Sigmoid colon (tissue), 7 donors: ENCODE measurements around the gene SULT2B1. TPM values are rescaled to one million over a fixed set of nuclear protein-coding genes. Genes with fewer than 3 reads are reported as not detected.
"Not testable (repeated sequence)": the region's sequence is repeated elsewhere in the genome, so short reads cannot be mapped to it uniquely, and the experiment has no call there.

Source experiments
- DNase-seq: peaks from one replicate; pipeline ENCODE4 v3.0.0-alpha.2; 2019
- H3K27ac ChIP-seq, 4 donors: fragments of 200-600 bp; sonication (generic); one replicate each; pipeline ENCODE4 v1.5.1; 2016 to 2019; ENCODE audit warnings: mild to moderate bottlenecking in 1 of 4
- H3K27me3 ChIP-seq, 3 donors: fragments of 200-600 bp; sonication (generic); one replicate each; pipeline ENCODE4 v1.5.1; 2019; ENCODE audit warnings: mild to moderate bottlenecking in 1 of 3
- H3K36me3 ChIP-seq, 4 donors: fragments of 200-600 bp; sonication (generic); one replicate each; pipeline ENCODE4 v1.5.1; 2016 to 2019
- H3K4me1 ChIP-seq, 4 donors: fragments of 200-600 bp; sonication (generic); one replicate each; pipeline ENCODE4 v1.5.1; 2017 to 2019
- H3K4me3 ChIP-seq, 4 donors: fragments of 200-600 bp; sonication (generic); one replicate each; pipeline ENCODE4 v1.5.1; 2017 to 2019; ENCODE audit warnings: mild to moderate bottlenecking in 2 of 4, moderate library complexity in 1 of 4
- H3K9me3 ChIP-seq, 4 donors: fragments of 200-600 bp in 3 of 4; sonication (generic) in 3 of 4; one replicate each; pipeline versions ENCODE4 v1.5.1 to v1.6.1; 2013 to 2019
- CTCF ChIP-seq, 4 experiments: fragments of 450-650 bp in 3 of 4; fragments of 200-600 bp in 1 of 4; IDR thresholded peaks; one replicate each; pipeline ENCODE4 v1.5.1; 2016 to 2019; ENCODE audit warnings: antibody characterized with exemption in 4 of 4, mild to moderate bottlenecking in 3 of 4, moderate library complexity in 2 of 4
- EP300 ChIP-seq, 4 donors: sonication (generic); formaldehyde crosslinking; IDR thresholded peaks; one replicate each; pipeline ENCODE4 v1.6.1; 2017; ENCODE audit warnings: antibody characterized with exemption in 4 of 4
- POLR2A ChIP-seq, 2 donors: fragments of 450-650 bp; IDR thresholded peaks; one replicate each; pipeline ENCODE4 v1.6.1; 2016; ENCODE audit warnings: antibody characterized with exemption in 2 of 2, mild to moderate bottlenecking in 2 of 2, moderate library complexity in 2 of 2
- POLR2AphosphoS5 ChIP-seq, 4 donors: sonication (generic); formaldehyde crosslinking; IDR thresholded peaks; one replicate each; pipeline ENCODE4 v1.6.1; 2017; ENCODE audit warnings: antibody characterized with exemption in 4 of 4
- WGBS, 2 donors: extraction: QIAGEN DNeasy Blood & Tissue Kit; methylation state at CpG; one replicate each; pipeline ENCODE4 v1.1.7; 2013; 5-methylcytosine and 5-hydroxymethylcytosine counted together
- intact Hi-C: fragments of 100-400 bp; cut with DNase I; formaldehyde crosslinking; loops from one replicate; pipeline ENCODE4 v1.15.1; 2023
- polyA plus RNA-seq, 3 donors: library from polyadenylated mRNA; stranded (reverse); fragments of 200-250 nt; gene quantifications; one replicate each; pipeline ENCODE4 v1.2.3, GENCODE V29; 2013
- total RNA-seq, 4 donors: library from RNA; depleted of rRNA; stranded (reverse); fragments of >200 nt; gene quantifications; one replicate each; pipeline ENCODE4 v1.1.0, GENCODE V29; 2016
- donor health status: healthy with polysubstance abuse.
- donor health status: Bipolar disorder and iron deficiency.
- donor health status: healthy.

Gene SULT2B1
- total and polyA plus RNA-seq, 7 donors, result 0.82 to 2.8 (median 1.8) TPM; not detected in 3

GRCh38 chr19:48529156-48529555, 22.8 kb upstream of the SULT2B1 start:
- intact Hi-C loops, result no loop called here
- no peak for DNase-seq
- Histone ChIP-seq H3K4me3 (no peak overlapping the region), H3K36me3 (no peaks in the 10 kb centered on the region), H3K9me3 (peaks cover 3 to 21% (median 14%) of the 10 kb centered on the region in 4 donors), H3K27ac (no peak overlapping the region), H3K4me1 (no peaks in the 10 kb centered on the region), H3K27me3 (peaks cover 0 to 8% (median 0%) of the 10 kb centered on the region in 3 donors)
- no peak for TF ChIP-seq POLR2A (IDR thresholded peaks at IDR 0.05)
- 94 to 97% methylated on average over 4 of the region's 4 CpGs for WGBS, 2 donors

- no peak for TF ChIP-seq CTCF (IDR thresholded peaks at IDR 0.05)
- no peak for TF ChIP-seq EP300 (IDR thresholded peaks at IDR 0.05)
- TF ChIP-seq POLR2A (IDR thresholded peaks at IDR 0.05), result no peak
- no peak for TF ChIP-seq POLR2AphosphoS5 (IDR thresholded peaks at IDR 0.05)
- DNase-seq, result no peak
- 41 to 61% methylated on average over 20 of the region's 20 CpGs for WGBS, 2 donors
- H3K4me1 ChIP-seq, result no peaks in the 10 kb centered on the region
- H3K36me3 ChIP-seq, result no peaks in the 10 kb centered on the region
- peaks cover 3 to 21% (median 11%) of the 10 kb centered on the region in 4 donors for H3K9me3 ChIP-seq
- intact Hi-C loops, result no loop called here
- no peak overlapping the region for H3K4me3 ChIP-seq
- H3K27me3 ChIP-seq, result peaks cover 0 to 8% (median 0%) of the 10 kb centered on the region in 3 donors
- no peak overlapping the region for H3K27ac ChIP-seq
Observed at GRCh38 chr19:48530066-48530720, 21.8 kb upstream of the SULT2B1 start.

GRCh38 chr19:48530770-48531169, 21.2 kb upstream of the SULT2B1 start:
- TF ChIP-seq POLR2A (IDR thresholded peaks at IDR 0.05) (no peak), CTCF (IDR thresholded peaks at IDR 0.05) (no peak), EP300 (IDR thresholded peaks at IDR 0.05) (no peak), POLR2AphosphoS5 (IDR thresholded peaks at IDR 0.05) (no peak)
- Histone ChIP-seq H3K27me3 (peaks cover 0 to 8% (median 0%) of the 10 kb centered on the region in 3 donors), H3K27ac (no peak overlapping the region), H3K4me3 (no peak overlapping the region), H3K9me3 (peaks cover 3 to 21% (median 11%) of the 10 kb centered on the region in 4 donors), H3K4me1 (no peaks in the 10 kb centered on the region), H3K36me3 (no peaks in the 10 kb centered on the region)
- DNase-seq, result no peak
- WGBS, 2 donors, result 16 to 68% methylated on average over 6 of the region's 6 CpGs
- intact Hi-C loops, result no loop called here

GRCh38 chr19:48533770-48534169, 18.2 kb upstream of the SULT2B1 start:
- H3K36me3 ChIP-seq, result no peaks in the 10 kb centered on the region
- H3K4me1 ChIP-seq, result no peaks in the 10 kb centered on the region
- H3K4me3 ChIP-seq, result no peak overlapping the region
- DNase-seq, result no peak
- 53 to 88% methylated on average over 10 of the region's 10 CpGs for WGBS, 2 donors
- intact Hi-C loops, result no loop called here
- TF ChIP-seq EP300 (IDR thresholded peaks at IDR 0.05), result no peak
- TF ChIP-seq POLR2A (IDR thresholded peaks at IDR 0.05), result no peak
- no peak for TF ChIP-seq CTCF (IDR thresholded peaks at IDR 0.05)
- TF ChIP-seq POLR2AphosphoS5 (IDR thresholded peaks at IDR 0.05), result no peak
- H3K27me3 ChIP-seq, result peaks cover 0 to 8% (median 0%) of the 10 kb centered on the region in 3 donors
- peaks cover 0 to 5% (median 2%) of the 10 kb centered on the region in 4 donors for H3K9me3 ChIP-seq
- no peak overlapping the region for H3K27ac ChIP-seq

GRCh38 chr19:48537541-48537940, 14.4 kb upstream of the SULT2B1 start:
- intact Hi-C loops, result no loop called here
- TF ChIP-seq POLR2A (IDR thresholded peaks at IDR 0.05) (no peak), POLR2AphosphoS5 (IDR thresholded peaks at IDR 0.05) (no peak), EP300 (IDR thresholded peaks at IDR 0.05) (no peak), CTCF (IDR thresholded peaks at IDR 0.05) (no peak)
- peaks cover 0 to 4% (median 0%) of the 10 kb centered on the region in 3 donors for H3K27me3 ChIP-seq
- WGBS, 2 donors, result 45 to 76% methylated on average over 7 of the region's 7 CpGs
- no peaks in the 10 kb centered on the region for H3K4me1 ChIP-seq
- no peaks in the 10 kb centered on the region for H3K9me3 ChIP-seq
- no peak overlapping the region for H3K27ac ChIP-seq
- no peaks in the 10 kb centered on the region for H3K36me3 ChIP-seq
- H3K4me3 ChIP-seq, result no peak overlapping the region
- DNase-seq, result no peak

- 70 to 90% methylated on average over 8 of the region's 8 CpGs for WGBS, 2 donors
- H3K4me3 ChIP-seq, H3K36me3 ChIP-seq, H3K4me1 ChIP-seq, intact Hi-C loops, DNase-seq, H3K27me3 ChIP-seq, H3K9me3 ChIP-seq, H3K27ac ChIP-seq: not testable (repeated sequence)
Observed at GRCh38 chr19:48538057-48538456, 13.9 kb upstream of the SULT2B1 start.
